ENCODE measurements around the gene TFEB. TPM values are rescaled to one million over a fixed set of nuclear protein-coding genes. Genes with fewer than 3 reads are reported as not detected.

Gene TFEB
- total RNA-seq, 1 experiment from 2014 or later, result 16.2 TPM

DNA sequence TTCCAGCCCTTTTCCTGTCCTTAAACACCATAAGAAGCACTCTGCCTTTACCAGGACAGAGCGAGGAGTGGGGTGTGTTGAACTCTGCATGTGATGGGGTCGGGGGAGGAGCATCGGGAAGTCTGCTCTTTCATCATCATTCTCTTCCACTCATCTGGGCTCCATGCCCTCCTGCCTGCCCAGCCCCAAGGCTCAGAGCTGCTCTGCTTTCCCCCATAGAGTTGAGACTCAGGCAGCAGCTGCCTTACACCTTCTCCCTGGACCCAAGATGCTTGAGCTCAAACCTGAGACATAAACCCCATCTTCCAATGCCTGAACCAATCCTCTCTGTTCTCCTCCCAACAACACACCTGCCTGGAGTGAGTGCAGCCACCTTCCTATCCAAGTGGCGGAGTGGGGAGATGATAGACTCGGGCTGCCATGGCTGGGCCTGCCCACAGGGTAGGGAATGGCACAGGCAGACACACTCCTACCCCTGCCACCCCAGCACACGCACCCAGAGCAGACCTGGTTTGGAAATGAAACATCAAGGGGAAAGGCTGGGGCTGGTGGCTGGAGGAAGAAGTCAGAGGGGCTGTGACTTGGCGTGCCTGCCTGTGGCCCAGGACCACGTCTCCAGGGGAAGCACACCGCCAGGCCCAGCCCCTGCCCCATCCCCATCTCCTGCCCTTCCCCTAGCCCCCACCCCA lies 28.4 kb downstream of the TFEB start:
- TF ChIP-seq, protein P1, sequence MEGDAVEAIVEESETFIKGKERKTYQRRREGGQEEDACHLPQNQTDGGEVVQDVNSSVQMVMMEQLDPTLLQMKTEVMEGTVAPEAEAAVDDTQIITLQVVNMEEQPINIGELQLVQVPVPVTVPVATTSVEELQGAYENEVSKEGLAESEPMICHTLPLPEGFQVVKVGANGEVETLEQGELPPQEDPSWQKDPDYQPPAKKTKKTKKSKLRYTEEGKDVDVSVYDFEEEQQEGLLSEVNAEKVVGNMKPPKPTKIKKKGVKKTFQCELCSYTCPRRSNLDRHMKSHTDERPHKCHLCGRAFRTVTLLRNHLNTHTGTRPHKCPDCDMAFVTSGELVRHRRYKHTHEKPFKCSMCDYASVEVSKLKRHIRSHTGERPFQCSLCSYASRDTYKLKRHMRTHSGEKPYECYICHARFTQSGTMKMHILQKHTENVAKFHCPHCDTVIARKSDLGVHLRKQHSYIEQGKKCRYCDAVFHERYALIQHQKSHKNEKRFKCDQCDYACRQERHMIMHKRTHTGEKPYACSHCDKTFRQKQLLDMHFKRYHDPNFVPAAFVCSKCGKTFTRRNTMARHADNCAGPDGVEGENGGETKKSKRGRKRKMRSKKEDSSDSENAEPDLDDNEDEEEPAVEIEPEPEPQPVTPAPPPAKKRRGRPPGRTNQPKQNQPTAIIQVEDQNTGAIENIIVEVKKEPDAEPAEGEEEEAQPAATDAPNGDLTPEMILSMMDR (IDR thresholded peaks at IDR 0.05; ENCODE audit: unreplicated experiment), result no peak
- ChIA-PET POLR2A (interaction anchor here (2.4 kb wide), 1 partner anchor 28 kb away, joined by 9 read pairs; the partner anchor contains the start of gene TFEB), CTCF (interaction anchor here (0.5 to 3.7 kb wide), 10 partner anchors 9 to 281 kb away, joined by 3 to 25 read pairs (median 4); partner anchors contain the start of gene TFEB)
- no peaks in the 10 kb centered on the region for H3K27me3 Mint-ChIP-seq (ENCODE audit: insufficient read depth, unreplicated experiment)
- H3K4me3 Mint-ChIP-seq (ENCODE audit: unreplicated experiment), result peak overlapping the region; percentile 46
- DNase-seq (ENCODE audit: unreplicated experiment), result peak; percentile 69
- no peaks in the 10 kb centered on the region for H3K9me3 Mint-ChIP-seq (ENCODE audit: unreplicated experiment)
- H3K36me3 Mint-ChIP-seq (ENCODE audit: insufficient read depth, unreplicated experiment), result peaks cover 10% of the 10 kb centered on the region
- H3K27ac Mint-ChIP-seq (ENCODE audit: low read depth, unreplicated experiment), result peak overlapping the region; percentile 84
- BruUV-seq (replicated peaks), result no TSS peak
- intact Hi-C loops (cut with micrococcal nuclease), result loop anchor here (1.0 kb wide), 2 partner anchors 28 to 69 kb away; partner anchors contain the start of gene TFEB
- peaks cover 38% of the 10 kb centered on the region for H3K4me1 Mint-ChIP-seq (ENCODE audit: insufficient read depth, unreplicated experiment)

- BruUV-seq (replicated peaks), result no TSS peak
- intact Hi-C loops (cut with micrococcal nuclease), result loop anchor here (1.0 kb wide), 2 partner anchors 29 to 70 kb away; partner anchors contain the start of gene TFEB
- Mint-ChIP-seq H3K27ac (ENCODE audit: low read depth, unreplicated experiment) (peak overlapping the region; percentile 84), H3K9me3 (ENCODE audit: unreplicated experiment) (no peaks in the 10 kb centered on the region), H3K4me1 (ENCODE audit: insufficient read depth, unreplicated experiment) (peaks cover 36% of the 10 kb centered on the region), H3K27me3 (ENCODE audit: insufficient read depth, unreplicated experiment) (no peaks in the 10 kb centered on the region), H3K4me3 (ENCODE audit: unreplicated experiment) (peak overlapping the region; percentile 46), H3K36me3 (ENCODE audit: insufficient read depth, unreplicated experiment) (peaks cover 10% of the 10 kb centered on the region)
- ChIA-PET CTCF (interaction anchor here (0.5 to 3.7 kb wide), 19 partner anchors 10 to 283 kb away, joined by 3 to 25 read pairs (median 4); partner anchors contain the start of genes FRS3 and TFEB), POLR2A (interaction anchor here (1.1 to 2.4 kb wide), 2 partner anchors 18 to 28 kb away, joined by 5 to 9 read pairs; partner anchors contain the start of gene TFEB)
- TF ChIP-seq, protein P1 (IDR thresholded peaks at IDR 0.05; ENCODE audit: unreplicated experiment), result peak; percentile 73
- peak; percentile 79 for DNase-seq (ENCODE audit: unreplicated experiment)
Measured at GRCh38 chr6:41705996-41706835, 29.2 kb downstream of the TFEB start.

DNA sequence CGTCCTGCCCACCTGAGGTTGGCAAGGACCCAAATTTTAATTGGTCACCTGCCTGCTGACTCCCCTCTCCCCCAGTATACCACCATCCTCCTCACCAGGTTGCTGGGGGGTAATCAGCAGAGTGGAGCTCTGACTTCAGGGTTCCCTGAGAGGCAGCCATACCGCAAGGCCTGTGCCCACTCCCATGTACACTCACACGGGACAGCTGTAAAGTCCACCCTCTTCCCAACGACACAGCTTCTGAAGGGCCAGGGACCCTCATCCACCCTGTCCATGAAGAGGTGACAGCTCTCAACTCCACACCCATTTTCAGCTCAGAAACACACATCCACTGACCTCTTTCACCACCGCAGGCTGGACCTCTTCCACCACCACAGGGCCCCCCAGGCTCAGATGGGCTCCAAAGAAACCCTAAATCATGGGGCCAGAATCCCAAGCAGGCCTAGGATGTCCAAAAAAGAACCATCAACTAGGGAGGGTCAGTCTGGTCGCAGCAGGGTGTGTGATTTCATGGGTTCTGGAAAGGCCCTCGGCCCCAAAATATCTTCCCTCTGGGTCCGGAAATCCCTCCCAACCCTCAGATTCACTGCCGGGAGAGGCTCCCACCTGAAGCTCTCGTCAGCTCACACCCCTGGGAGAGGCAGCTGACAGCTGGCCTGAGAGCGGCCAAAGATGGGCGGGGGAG lies 30.0 kb downstream of the TFEB start:
- DNase-seq (ENCODE audit: unreplicated experiment), result no peak
- no TSS peak for BruUV-seq (replicated peaks)
- intact Hi-C loops (cut with micrococcal nuclease), result no loop called here

More for the DNA sequence above, 30.0 kb downstream of the TFEB start:
- Mint-ChIP-seq H3K27ac (ENCODE audit: low read depth, unreplicated experiment) (peak overlapping the region; percentile 84), H3K4me1 (ENCODE audit: insufficient read depth, unreplicated experiment) (peaks cover 36% of the 10 kb centered on the region), H3K27me3 (ENCODE audit: insufficient read depth, unreplicated experiment) (no peaks in the 10 kb centered on the region), H3K9me3 (ENCODE audit: unreplicated experiment) (no peaks in the 10 kb centered on the region), H3K36me3 (ENCODE audit: insufficient read depth, unreplicated experiment) (peaks cover 6% of the 10 kb centered on the region), H3K4me3 (ENCODE audit: unreplicated experiment) (peak overlapping the region; percentile 14)
- TF ChIP-seq, protein P1 (IDR thresholded peaks at IDR 0.05; ENCODE audit: unreplicated experiment), result no peak
- POLR2A ChIA-PET, result interaction anchor here (1.1 to 2.4 kb wide), 2 partner anchors 18 to 29 kb away, joined by 5 to 9 read pairs; partner anchors contain the start of gene TFEB
- CTCF ChIA-PET, result interaction anchor here (0.5 to 3.7 kb wide), 20 partner anchors 8 to 325 kb away, joined by 3 to 25 read pairs (median 4); partner anchors contain the start of gene TFEB
